A673 (cell line): ENCODE measurements around the gene CHRNA3.

ENCODE experiments used
- EZH2 ChIP-seq: fragments of 200-600 bp; sonication (generic); IDR thresholded peaks from 2 replicates; pipeline ENCODE4 v1.6.1; 2017; ENCODE audit warnings: borderline replicate concordance, low read depth, mild to moderate bottlenecking, mixed read lengths, antibody characterized with exemption, low read length; ENCODE audit not compliant: poor library complexity, severe bottlenecking
- TF ChIP-seq, protein P1 (sequence below): fragments of 300-800, 200-600 bp; sonication (generic); conservative IDR thresholded peaks from 2 replicates; pipeline ENCODE4 v1.5.1; 2017; ENCODE audit warnings: low read depth, mild to moderate bottlenecking, antibody characterized with exemption, low read length, moderate library complexity, mixed read lengths

- TF ChIP-seq, protein P1, sequence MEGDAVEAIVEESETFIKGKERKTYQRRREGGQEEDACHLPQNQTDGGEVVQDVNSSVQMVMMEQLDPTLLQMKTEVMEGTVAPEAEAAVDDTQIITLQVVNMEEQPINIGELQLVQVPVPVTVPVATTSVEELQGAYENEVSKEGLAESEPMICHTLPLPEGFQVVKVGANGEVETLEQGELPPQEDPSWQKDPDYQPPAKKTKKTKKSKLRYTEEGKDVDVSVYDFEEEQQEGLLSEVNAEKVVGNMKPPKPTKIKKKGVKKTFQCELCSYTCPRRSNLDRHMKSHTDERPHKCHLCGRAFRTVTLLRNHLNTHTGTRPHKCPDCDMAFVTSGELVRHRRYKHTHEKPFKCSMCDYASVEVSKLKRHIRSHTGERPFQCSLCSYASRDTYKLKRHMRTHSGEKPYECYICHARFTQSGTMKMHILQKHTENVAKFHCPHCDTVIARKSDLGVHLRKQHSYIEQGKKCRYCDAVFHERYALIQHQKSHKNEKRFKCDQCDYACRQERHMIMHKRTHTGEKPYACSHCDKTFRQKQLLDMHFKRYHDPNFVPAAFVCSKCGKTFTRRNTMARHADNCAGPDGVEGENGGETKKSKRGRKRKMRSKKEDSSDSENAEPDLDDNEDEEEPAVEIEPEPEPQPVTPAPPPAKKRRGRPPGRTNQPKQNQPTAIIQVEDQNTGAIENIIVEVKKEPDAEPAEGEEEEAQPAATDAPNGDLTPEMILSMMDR: no peak
- TF ChIP-seq EZH2: no peak
These were observed 5.7 kb upstream of the CHRNA3 start for GRCh38 chr15:78626381-78626995.
